ENCODE measurements around the gene PDE1A. TPM values are rescaled to one million over a fixed set of nuclear protein-coding genes. Genes with fewer than 3 reads are reported as not detected.

The PDE1A gene
- polyA plus RNA-seq, 1 of the 3 experiments (the other 2 are of a cell fraction): 0.08 TPM

- Histone ChIP-seq H3K36me3 (replicated peaks in 1 of 2; ENCODE audit: control insufficient read depth in 1 of 2, insufficient read depth in 2 of 2, low read length in 1 of 2) (no peaks in the 10 kb centered on the region), H3K9me3 (no peaks in the 10 kb centered on the region), H3K79me2 (ENCODE audit: insufficient read depth) (no peaks in the 10 kb centered on the region), H3F3A (replicated peaks; ENCODE audit: insufficient read depth) (no peaks in the 10 kb centered on the region), H2AFZ (ENCODE audit: low read depth) (no peak overlapping the region), H3K9me2 (no peaks in the 10 kb centered on the region), H3K9ac (no peak overlapping the region), H3K27me3 (ENCODE audit: insufficient read depth) (no peaks in the 10 kb centered on the region), H3K27ac (ENCODE audit: low read depth in 2 of 2, low read length in 1 of 2) (no peak overlapping the region), H3K4me1 (ENCODE audit: control insufficient read depth in 1 of 2, insufficient read depth in 2 of 2, low read depth in 1 of 2, low read length in 1 of 2) (no peaks in the 10 kb centered on the region; a peak in 1 of 4 replicates), H4K20me1 (ENCODE audit: insufficient read depth) (no peaks in the 10 kb centered on the region), H3K4me2 (no peak overlapping the region), H3K4me3 (ENCODE audit: low read depth in 2 of 2, low read length in 1 of 2) (no peak overlapping the region)
- DNase-seq: no peak
- ChIA-PET CTCF (interaction anchor here (1.3 kb wide), 1 partner anchor 61 kb away, joined by 4 read pairs; no protein-coding TSS in a partner anchor), POLR2A (no interaction called here)
- WGBS (ENCODE audit: low lambda C conversion rate): 47% methylated on average over 1 of the region's 1 CpG
- no peak for TF ChIP-seq FOSL2 (IDR thresholded peaks at IDR 0.05; ENCODE audit: borderline replicate concordance, low read depth)
- no peak for TF ChIP-seq MXI1 (IDR thresholded peaks at IDR 0.05; ENCODE audit: low read depth, low read length)
- TF ChIP-seq MEF2A (IDR thresholded peaks at IDR 0.05; ENCODE audit: borderline replicate concordance, low read depth): no peak
- TF ChIP-seq YY1 (IDR thresholded peaks at IDR 0.05; ENCODE audit: low read depth): no peak
Measured at GRCh38 chr2:182247831-182248230, 179.0 kb downstream of the PDE1A start.

- POLR2A ChIA-PET: no interaction called here
- no peaks in the 10 kb centered on the region for H3F3A ChIP-seq (replicated peaks; ENCODE audit: insufficient read depth)
- H3K36me3 ChIP-seq (replicated peaks in 1 of 2; ENCODE audit: control insufficient read depth in 1 of 2, insufficient read depth in 2 of 2, low read length in 1 of 2): no peaks in the 10 kb centered on the region
- no peaks in the 10 kb centered on the region for H3K9me3 ChIP-seq
- H3K27ac ChIP-seq (ENCODE audit: low read depth in 2 of 2, low read length in 1 of 2): no peak overlapping the region
- H3K9ac ChIP-seq: no peak overlapping the region
- no peaks in the 10 kb centered on the region for H3K79me2 ChIP-seq (ENCODE audit: insufficient read depth)
- H3K4me1 ChIP-seq (ENCODE audit: control insufficient read depth in 1 of 2, insufficient read depth in 2 of 2, low read depth in 1 of 2, low read length in 1 of 2): peaks cover 0 to 4% of the 10 kb centered on the region in 2 experiments; a peak in 1 of 4 replicates
- H2AFZ ChIP-seq (ENCODE audit: low read depth): no peak overlapping the region
- H3K4me2 ChIP-seq: no peak overlapping the region
- no peaks in the 10 kb centered on the region for H3K27me3 ChIP-seq (ENCODE audit: insufficient read depth)
- no peak for DNase-seq
- no peaks in the 10 kb centered on the region for H3K9me2 ChIP-seq
- no peaks in the 10 kb centered on the region for H4K20me1 ChIP-seq (ENCODE audit: insufficient read depth)
- H3K4me3 ChIP-seq (ENCODE audit: low read depth in 2 of 2, low read length in 1 of 2): no peak overlapping the region
- CTCF ChIA-PET: interaction anchor here (1.3 kb wide), 1 partner anchor 12 kb away, joined by 3 read pairs; no protein-coding TSS in a partner anchor
- no peak for TF ChIP-seq RXRA (IDR thresholded peaks at IDR 0.05; ENCODE audit: borderline replicate concordance, low read depth)
- no peak for TF ChIP-seq FOXM1 (IDR thresholded peaks at IDR 0.05; ENCODE audit: low read depth)
- TF ChIP-seq SMC3 (IDR thresholded peaks at IDR 0.05; ENCODE audit: low read depth, low read length): no peak
- TF ChIP-seq TCF12 (IDR thresholded peaks at IDR 0.05): no peak
- TF ChIP-seq CTCF (IDR thresholded peaks at IDR 0.05): no peak
- TF ChIP-seq TEAD4 (IDR thresholded peaks at IDR 0.05; ENCODE audit: borderline replicate concordance, insufficient read depth): no peak
- no peak for TF ChIP-seq USF1 (IDR thresholded peaks at IDR 0.05; ENCODE audit: borderline replicate concordance, low read depth)
- no peak for TF ChIP-seq GABPA (IDR thresholded peaks at IDR 0.05; ENCODE audit: low read depth)
- TF ChIP-seq FOSL2 (IDR thresholded peaks at IDR 0.05; ENCODE audit: borderline replicate concordance, low read depth): no peak
- no peak for TF ChIP-seq FOXJ3 (CRISPR knock-in tag; IDR thresholded peaks at IDR 0.05)
- no peak for TF ChIP-seq RAD21 (IDR thresholded peaks at IDR 0.05; ENCODE audit: low read length)
- no peak for TF ChIP-seq MEF2A (IDR thresholded peaks at IDR 0.05; ENCODE audit: borderline replicate concordance, low read depth)
- TF ChIP-seq REST (IDR thresholded peaks at IDR 0.05; ENCODE audit: low read depth, low read length): no peak
- no peak for TF ChIP-seq POLR2AphosphoS5 (IDR thresholded peaks at IDR 0.05; ENCODE audit: low read depth, low read length)
- TF ChIP-seq ZBTB33 (IDR thresholded peaks at IDR 0.05; ENCODE audit: borderline replicate concordance, low read depth): no peak
- no peak for TF ChIP-seq MAX (IDR thresholded peaks at IDR 0.05; ENCODE audit: low read depth)
- no peak for TF ChIP-seq IRF3 (IDR thresholded peaks at IDR 0.05; ENCODE audit: low read depth, low read length)
Measured at GRCh38 chr2:182245963-182246362, 180.9 kb downstream of the PDE1A start.

Data from SK-N-SH (cell line).